Hepatocyte (in vitro differentiated cells): ENCODE data around the gene RPL29. TPM values are rescaled to one million over a fixed set of nuclear protein-coding genes. Genes with fewer than 3 reads are reported as not detected.

Source experiments
- DNase-seq: peaks from one replicate; pipeline ENCODE4 v3.0.0-alpha.2; 2016; ENCODE audit warnings: low spot score
- H2AFZ ChIP-seq: fragments of 200-600 bp; sonication (generic); 2 replicates; pipeline ENCODE4 v1.6.0; 2016; ENCODE audit warnings: antibody characterized with exemption, mild to moderate bottlenecking
- H3K27ac ChIP-seq: fragments of 200-600 bp; sonication (generic); 2 replicates; pipeline ENCODE4 v1.5.1; 2016; ENCODE audit warnings: mild to moderate bottlenecking
- H3K27me3 ChIP-seq: fragments of 200-600 bp; sonication (generic); 2 replicates; pipeline ENCODE4 v1.6.1; 2016
- H3K36me3 ChIP-seq: fragments of 200-600 bp; sonication (generic); replicated peaks from 2 replicates; pipeline ENCODE4 v1.5.1; 2016; ENCODE audit warnings: low read depth; ENCODE audit not compliant: insufficient read depth
- H3K4me1 ChIP-seq: fragments of 200-600 bp; sonication (generic); 2 replicates; pipeline ENCODE4 v1.5.1; 2016; ENCODE audit warnings: mild to moderate bottlenecking, moderate library complexity; ENCODE audit not compliant: insufficient read depth
- H3K4me2 ChIP-seq: fragments of 200-600 bp; sonication (generic); 2 replicates; pipeline ENCODE4 v1.6.0; 2016
- H3K4me3 ChIP-seq: fragments of 200-600 bp; sonication (generic); 2 replicates; pipeline ENCODE4 v1.5.1; 2016; ENCODE audit warnings: mild to moderate bottlenecking
- H3K79me2 ChIP-seq: fragments of 200-600 bp; sonication (generic); 2 replicates; pipeline ENCODE4 v1.6.0; 2017; ENCODE audit warnings: mild to moderate bottlenecking
- H3K9me2 ChIP-seq: fragments of 200-600 bp; sonication (generic); replicated peaks from 2 replicates; pipeline ENCODE4 v1.6.0; 2017; ENCODE audit warnings: mild to moderate bottlenecking; ENCODE audit not compliant: insufficient read depth
- H3K9me3 ChIP-seq: fragments of 200-600 bp; sonication (generic); 2 replicates; pipeline ENCODE4 v1.5.1; 2016; ENCODE audit warnings: low read depth, mild to moderate bottlenecking
- H4K20me1 ChIP-seq: fragments of 200-600 bp; sonication (generic); 2 replicates; pipeline ENCODE4 v1.6.0; 2016; ENCODE audit warnings: mild to moderate bottlenecking; ENCODE audit not compliant: insufficient read depth, poor library complexity, severe bottlenecking
- CTCF ChIP-seq: fragments of 200-600 bp; sonication (generic); IDR thresholded peaks from 2 replicates; pipeline ENCODE4 v1.5.1; 2016; ENCODE audit warnings: antibody characterized with exemption, mild to moderate bottlenecking; ENCODE audit not compliant: poor library complexity
- EZH2 ChIP-seq: fragments of 200-600 bp; sonication (generic); IDR thresholded peaks from 2 replicates; pipeline ENCODE4 v1.6.1; 2016; ENCODE audit warnings: antibody characterized with exemption, mild to moderate bottlenecking, borderline replicate concordance
- EZH2phosphoT487 ChIP-seq: fragments of 200-600 bp; sonication (generic); IDR thresholded peaks from one replicate; pipeline ENCODE4 v1.6.1; 2018; ENCODE audit warnings: antibody characterized with exemption, mild to moderate bottlenecking, low read depth, moderate library complexity; ENCODE audit not compliant: unreplicated experiment, severe bottlenecking
- WGBS: methylation state at CpG from one replicate; pipeline ENCODE4 v1.1.6; 2016; ENCODE audit warnings: low lambda C conversion rate; ENCODE audit errors: missing lambda C conversion rate; 5-methylcytosine and 5-hydroxymethylcytosine counted together
- polyA plus RNA-seq: library from polyadenylated mRNA; unstranded; fragments of >200 nt; fragmentation: Nextera tagmentation; extraction: Ambion mirVana; gene quantifications from 2 replicates; pipeline ENCODE4 v1.2.1, GENCODE V29; 2016
- total RNA-seq: library from RNA; depleted of rRNA; stranded (reverse); fragments of >200 nt; gene quantifications from 2 replicates; pipeline ENCODE4 v1.2.3, GENCODE V29; 2014

Gene RPL29
- total and polyA plus RNA-seq, 2 experiments from 2014 or later, result 786 to 981 TPM

GRCh38 chr3:51980253-51980652 is 15.4 kb downstream of the RPL29 start:
- WGBS, result 99% methylated on average over 10 of the region's 10 CpGs
- no peak overlapping the region for H3K4me2 ChIP-seq
- H3K36me3 ChIP-seq, result no peaks in the 10 kb centered on the region
- no peak overlapping the region for H2AFZ ChIP-seq
- no peak for TF ChIP-seq EZH2phosphoT487
- TF ChIP-seq EZH2, result no peak
- TF ChIP-seq CTCF, result no peak
- no peak for DNase-seq
- H3K4me1 ChIP-seq, result peaks cover 31% of the 10 kb centered on the region
- H3K9me2 ChIP-seq, result no peaks in the 10 kb centered on the region
- H4K20me1 ChIP-seq, result no peaks in the 10 kb centered on the region
- H3K9me3 ChIP-seq, result no peaks in the 10 kb centered on the region
- peaks cover 23% of the 10 kb centered on the region for H3K79me2 ChIP-seq
- H3K4me3 ChIP-seq, result no peak overlapping the region
- H3K27me3 ChIP-seq, result no peaks in the 10 kb centered on the region
- H3K27ac ChIP-seq, result no peak overlapping the region

- Histone ChIP-seq H3K9me2 (no peaks in the 10 kb centered on the region), H3K27ac (no peak overlapping the region), H3K4me3 (no peak overlapping the region), H3K27me3 (no peaks in the 10 kb centered on the region), H3K79me2 (peaks cover 22% of the 10 kb centered on the region), H3K4me2 (no peak overlapping the region), H3K9me3 (no peaks in the 10 kb centered on the region), H3K36me3 (no peaks in the 10 kb centered on the region), H2AFZ (no peak overlapping the region), H4K20me1 (no peaks in the 10 kb centered on the region), H3K4me1 (peaks cover 34% of the 10 kb centered on the region)
- no peak for DNase-seq
- no peak for TF ChIP-seq EZH2phosphoT487
- TF ChIP-seq CTCF, result no peak
- TF ChIP-seq EZH2, result no peak
- 90% methylated on average over 4 of the region's 4 CpGs for WGBS
Measured at GRCh38 chr3:51978143-51978502, 17.6 kb downstream of the RPL29 start.

GRCh38 chr3:51977446-51978142 is 18.1 kb downstream of the RPL29 start:
- no peaks in the 10 kb centered on the region for H4K20me1 ChIP-seq
- 99% methylated on average over 9 of the region's 9 CpGs for WGBS
- no peaks in the 10 kb centered on the region for H3K27me3 ChIP-seq
- H3K9me2 ChIP-seq, result no peaks in the 10 kb centered on the region
- no peak overlapping the region for H2AFZ ChIP-seq
- H3K36me3 ChIP-seq, result no peaks in the 10 kb centered on the region
- H3K79me2 ChIP-seq, result peaks cover 28% of the 10 kb centered on the region
- TF ChIP-seq EZH2phosphoT487, result no peak
- no peak for TF ChIP-seq EZH2
- TF ChIP-seq CTCF, result no peak
- DNase-seq, result no peak
- H3K9me3 ChIP-seq, result no peaks in the 10 kb centered on the region
- H3K4me2 ChIP-seq, result no peak overlapping the region
- peaks cover 33% of the 10 kb centered on the region for H3K4me1 ChIP-seq
- no peak overlapping the region for H3K4me3 ChIP-seq
- no peak overlapping the region for H3K27ac ChIP-seq
